ENCODE data around the gene ANKRD13C. TPM values are rescaled to one million over a fixed set of nuclear protein-coding genes. Genes with fewer than 3 reads are reported as not detected.
A peak's percentile ranks its signal among the peaks of the same experiment; 100 is the strongest.

Gene ANKRD13C
- total and polyA plus RNA-seq, 2 donors (not counting 1 experiment from before 2014, with no cell fraction given), result 19.4 to 30.2 TPM

DNA sequence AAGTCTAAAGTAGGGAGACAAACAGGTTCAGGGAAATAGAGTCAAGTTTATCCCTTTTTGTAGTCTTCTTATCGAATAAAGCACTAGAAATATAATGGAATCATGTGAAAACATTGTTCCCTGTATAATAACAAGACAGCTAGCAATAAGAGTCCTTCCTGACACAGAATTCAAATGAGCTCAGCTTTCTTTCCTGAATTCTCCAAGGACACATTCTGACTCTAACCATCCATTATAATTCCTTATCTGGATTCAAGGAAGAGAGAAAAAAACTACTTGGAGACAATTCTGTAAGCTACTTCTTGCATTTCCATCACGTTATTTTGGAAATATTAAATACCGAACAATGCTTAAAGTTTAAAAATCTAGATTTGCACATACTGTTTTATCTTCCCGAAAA lies 58.8 kb downstream of the ANKRD13C start:
- Histone ChIP-seq H3K4me2 (ENCODE audit: extremely low read depth, insufficient read depth, low read length) (no peak overlapping the region), H3K4me3 (replicated peaks in 1 of 4; ENCODE audit: control extremely low read depth in 1 of 4, insufficient read depth in 1 of 4, low read depth in 3 of 4, low read length in 4 of 4) (no peak overlapping the region), H3K27ac (ENCODE audit: insufficient read depth, low read length) (no peak overlapping the region), H3K9ac (ENCODE audit: insufficient read depth, low read length) (no peak overlapping the region), H2AFZ (ENCODE audit: low read length) (no peak overlapping the region), H3K36me3 (ENCODE audit: control insufficient read depth, insufficient read depth, low read length) (no peaks in the 10 kb centered on the region), H3K9me3 (ENCODE audit: control insufficient read depth, insufficient read depth, low read depth, low read length) (no peaks in the 10 kb centered on the region), H4K20me1 (ENCODE audit: control insufficient read depth, extremely low read depth, insufficient read depth, low read length) (no peaks in the 10 kb centered on the region), H3K27me3 (ENCODE audit: control insufficient read depth, insufficient read depth, low read length) (no peaks in the 10 kb centered on the region), H3K79me2 (ENCODE audit: control insufficient read depth, insufficient read depth, low read length) (no peaks in the 10 kb centered on the region), H3K4me1 (ENCODE audit: control insufficient read depth, extremely low read depth, insufficient read depth, low read length) (no peaks in the 10 kb centered on the region)
- no peak for DNase-seq (ENCODE audit: low read depth in 2 of 2)
- TF ChIP-seq EZH2 (IDR thresholded peaks at IDR 0.05; ENCODE audit: low read length, missing control alignments), result no peak
- TF ChIP-seq, protein P1, sequence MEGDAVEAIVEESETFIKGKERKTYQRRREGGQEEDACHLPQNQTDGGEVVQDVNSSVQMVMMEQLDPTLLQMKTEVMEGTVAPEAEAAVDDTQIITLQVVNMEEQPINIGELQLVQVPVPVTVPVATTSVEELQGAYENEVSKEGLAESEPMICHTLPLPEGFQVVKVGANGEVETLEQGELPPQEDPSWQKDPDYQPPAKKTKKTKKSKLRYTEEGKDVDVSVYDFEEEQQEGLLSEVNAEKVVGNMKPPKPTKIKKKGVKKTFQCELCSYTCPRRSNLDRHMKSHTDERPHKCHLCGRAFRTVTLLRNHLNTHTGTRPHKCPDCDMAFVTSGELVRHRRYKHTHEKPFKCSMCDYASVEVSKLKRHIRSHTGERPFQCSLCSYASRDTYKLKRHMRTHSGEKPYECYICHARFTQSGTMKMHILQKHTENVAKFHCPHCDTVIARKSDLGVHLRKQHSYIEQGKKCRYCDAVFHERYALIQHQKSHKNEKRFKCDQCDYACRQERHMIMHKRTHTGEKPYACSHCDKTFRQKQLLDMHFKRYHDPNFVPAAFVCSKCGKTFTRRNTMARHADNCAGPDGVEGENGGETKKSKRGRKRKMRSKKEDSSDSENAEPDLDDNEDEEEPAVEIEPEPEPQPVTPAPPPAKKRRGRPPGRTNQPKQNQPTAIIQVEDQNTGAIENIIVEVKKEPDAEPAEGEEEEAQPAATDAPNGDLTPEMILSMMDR (conservative IDR thresholded peaks at IDR 0.05 in 1 of 2, IDR thresholded peaks at IDR 0.05 in 1 of 2; ENCODE audit: low read depth in 1 of 2, low read length in 2 of 2), result no peak

DNA sequence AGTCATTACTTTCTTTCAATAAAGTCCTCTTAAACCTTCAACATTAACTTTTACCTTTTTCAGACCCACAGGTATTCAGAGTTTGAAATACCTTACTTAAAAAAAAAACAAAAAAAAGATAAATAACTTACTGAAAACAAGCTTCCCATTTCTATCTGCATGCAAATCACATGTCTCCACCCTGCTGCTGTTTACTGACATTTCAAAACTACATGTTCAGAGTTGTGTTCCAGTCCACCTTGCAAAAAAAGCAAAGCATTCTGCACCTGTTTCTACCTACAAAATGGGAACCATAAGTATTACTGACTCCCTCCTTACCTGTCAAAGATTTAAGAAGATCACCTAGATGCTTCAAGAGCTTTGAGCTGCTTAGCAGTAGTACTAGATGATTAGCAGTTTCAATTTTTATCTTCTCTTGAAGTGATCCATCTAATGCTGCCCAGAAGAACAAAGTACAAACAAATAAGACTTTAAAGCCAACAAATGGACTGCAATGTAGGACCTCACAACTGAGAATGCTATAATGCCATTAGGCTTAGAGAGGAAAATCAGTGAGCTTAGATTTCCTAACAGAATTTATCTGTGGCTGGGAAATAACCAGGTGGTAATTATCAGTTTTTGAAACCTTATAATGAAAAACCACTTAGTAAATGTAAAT lies 61.2 kb downstream of the ANKRD13C start:
- Histone ChIP-seq H3K36me3 (ENCODE audit: control insufficient read depth, insufficient read depth, low read length) (no peaks in the 10 kb centered on the region), H3K4me3 (replicated peaks in 1 of 4; ENCODE audit: control extremely low read depth in 1 of 4, insufficient read depth in 1 of 4, low read depth in 3 of 4, low read length in 4 of 4) (no peak overlapping the region), H4K20me1 (ENCODE audit: control insufficient read depth, extremely low read depth, insufficient read depth, low read length) (no peaks in the 10 kb centered on the region), H3K4me2 (ENCODE audit: extremely low read depth, insufficient read depth, low read length) (no peak overlapping the region), H3K27ac (ENCODE audit: insufficient read depth, low read length) (no peak overlapping the region), H3K27me3 (ENCODE audit: control insufficient read depth, insufficient read depth, low read length) (no peaks in the 10 kb centered on the region), H3K4me1 (ENCODE audit: control insufficient read depth, extremely low read depth, insufficient read depth, low read length) (no peaks in the 10 kb centered on the region), H3K9ac (ENCODE audit: insufficient read depth, low read length) (no peak overlapping the region), H3K79me2 (ENCODE audit: control insufficient read depth, insufficient read depth, low read length) (no peaks in the 10 kb centered on the region), H2AFZ (ENCODE audit: low read length) (no peak overlapping the region), H3K9me3 (ENCODE audit: control insufficient read depth, insufficient read depth, low read depth, low read length) (no peaks in the 10 kb centered on the region)
- TF ChIP-seq EZH2 (IDR thresholded peaks at IDR 0.05; ENCODE audit: low read length, missing control alignments), result no peak
- TF ChIP-seq, protein P1 (conservative IDR thresholded peaks at IDR 0.05 in 1 of 2, IDR thresholded peaks at IDR 0.05 in 1 of 2; ENCODE audit: low read depth in 1 of 2, low read length in 2 of 2), result no peak
- no peak for DNase-seq (ENCODE audit: low read depth in 2 of 2)

DNA sequence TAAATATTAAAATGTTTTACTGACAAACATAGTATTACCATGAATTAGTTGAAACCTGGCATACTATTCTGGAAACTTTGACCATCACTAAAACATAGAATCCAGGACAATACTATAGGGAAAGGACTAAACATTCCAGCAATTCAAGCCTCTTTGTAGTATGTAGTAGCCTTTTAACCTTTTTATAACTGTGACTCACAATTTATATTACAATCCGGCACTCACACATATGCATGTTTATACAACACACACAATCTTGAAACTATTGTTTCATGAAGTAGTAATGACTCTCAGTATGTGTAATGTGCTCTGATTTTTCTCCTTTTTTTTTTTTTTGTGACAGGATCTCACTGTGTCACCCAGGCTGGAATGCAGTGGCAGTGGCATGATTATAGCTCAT lies 64.3 kb downstream of the ANKRD13C start:
- no peak overlapping the region for H3K27ac ChIP-seq (ENCODE audit: insufficient read depth, low read length)

More for the DNA sequence above, 64.3 kb downstream of the ANKRD13C start:
- Histone ChIP-seq H3K9me3 (ENCODE audit: control insufficient read depth, insufficient read depth, low read depth, low read length) (no peaks in the 10 kb centered on the region), H2AFZ (ENCODE audit: low read length) (no peak overlapping the region), H3K4me3 (replicated peaks in 1 of 4; ENCODE audit: control extremely low read depth in 1 of 4, insufficient read depth in 1 of 4, low read depth in 3 of 4, low read length in 4 of 4) (no peak overlapping the region), H3K4me2 (ENCODE audit: extremely low read depth, insufficient read depth, low read length) (no peak overlapping the region), H3K27me3 (ENCODE audit: control insufficient read depth, insufficient read depth, low read length) (no peaks in the 10 kb centered on the region), H3K79me2 (ENCODE audit: control insufficient read depth, insufficient read depth, low read length) (no peaks in the 10 kb centered on the region), H4K20me1 (ENCODE audit: control insufficient read depth, extremely low read depth, insufficient read depth, low read length) (no peaks in the 10 kb centered on the region), H3K9ac (ENCODE audit: insufficient read depth, low read length) (no peak overlapping the region), H3K36me3 (ENCODE audit: control insufficient read depth, insufficient read depth, low read length) (no peaks in the 10 kb centered on the region), H3K4me1 (ENCODE audit: control insufficient read depth, extremely low read depth, insufficient read depth, low read length) (no peaks in the 10 kb centered on the region)
- no peak for TF ChIP-seq EZH2 (IDR thresholded peaks at IDR 0.05; ENCODE audit: low read length, missing control alignments)
- TF ChIP-seq, protein P1 (conservative IDR thresholded peaks at IDR 0.05 in 1 of 2, IDR thresholded peaks at IDR 0.05 in 1 of 2; ENCODE audit: low read depth in 1 of 2, low read length in 2 of 2), result no peak
- peak; percentile 36 to 44 for DNase-seq (ENCODE audit: low read depth in 2 of 2)

Data from fibroblast of lung (primary cell).